Thyroid gland (tissue), 4 donors: ENCODE data around the gene PTPN18.

Experiments
- POLR2A ChIP-seq, 2 donors: fragments of 450-650 bp; IDR thresholded peaks; one replicate each; pipeline ENCODE4 v1.6.1; 2017; ENCODE audit warnings: antibody characterized with exemption in 2 of 2, mild to moderate bottlenecking in 2 of 2, moderate library complexity in 1 of 2
- TF ChIP-seq, protein P1 (sequence below), 6 experiments: fragments of 200-600 bp in 3 of 6; fragments of 450-650 bp in 3 of 6; sonication (generic) in 3 of 6; IDR thresholded peaks; one replicate each; pipeline ENCODE4 v1.5.1; 2016 to 2019; ENCODE audit warnings: antibody characterized with exemption in 6 of 6, mild to moderate bottlenecking in 2 of 6, inconsistent platforms in 1 of 6, moderate library complexity in 1 of 6

DNA sequence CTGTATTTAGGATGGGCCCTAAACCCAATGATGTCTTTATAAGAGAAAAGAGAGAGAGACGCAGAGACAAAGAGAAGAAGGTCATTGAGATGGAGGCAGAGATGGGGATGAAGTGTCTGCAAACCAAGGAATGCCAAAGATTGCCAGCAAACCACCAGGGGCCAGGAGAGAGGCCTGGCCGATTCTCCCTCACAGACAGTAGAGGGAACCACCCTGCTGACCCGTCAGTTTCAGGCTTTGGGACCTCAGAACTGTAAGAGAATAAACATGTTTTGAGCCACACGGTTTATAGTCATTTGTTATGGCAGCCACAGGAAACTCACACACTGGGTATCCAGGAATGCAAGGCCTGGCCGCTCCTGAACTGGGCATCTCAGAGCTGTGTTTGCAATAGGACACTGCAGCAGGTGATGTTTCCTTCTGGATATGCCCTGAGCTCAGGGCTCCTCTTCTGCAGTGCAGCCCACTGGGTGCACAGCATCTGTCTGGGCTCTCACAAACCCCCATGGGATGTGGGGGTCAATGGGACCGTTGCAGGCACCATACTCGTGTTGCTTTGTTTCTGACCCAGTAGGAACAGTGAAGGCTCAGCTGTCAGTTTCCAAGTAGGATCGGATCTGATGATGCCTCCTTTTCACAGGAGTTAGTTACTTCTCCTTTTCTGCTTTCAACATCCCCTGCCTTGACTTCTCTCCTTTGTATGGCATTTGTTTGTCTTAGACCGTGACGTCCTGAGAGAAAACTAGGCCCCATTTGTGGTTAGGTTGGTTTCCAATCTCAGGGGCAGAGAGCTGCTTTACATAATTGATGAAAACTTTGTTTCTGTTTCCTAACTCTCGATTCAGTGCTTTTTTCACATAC, 20.8 kb downstream of the PTPN18 start:
- TF ChIP-seq POLR2A (IDR thresholded peaks at IDR 0.05), result no peak
- TF ChIP-seq, protein P1, sequence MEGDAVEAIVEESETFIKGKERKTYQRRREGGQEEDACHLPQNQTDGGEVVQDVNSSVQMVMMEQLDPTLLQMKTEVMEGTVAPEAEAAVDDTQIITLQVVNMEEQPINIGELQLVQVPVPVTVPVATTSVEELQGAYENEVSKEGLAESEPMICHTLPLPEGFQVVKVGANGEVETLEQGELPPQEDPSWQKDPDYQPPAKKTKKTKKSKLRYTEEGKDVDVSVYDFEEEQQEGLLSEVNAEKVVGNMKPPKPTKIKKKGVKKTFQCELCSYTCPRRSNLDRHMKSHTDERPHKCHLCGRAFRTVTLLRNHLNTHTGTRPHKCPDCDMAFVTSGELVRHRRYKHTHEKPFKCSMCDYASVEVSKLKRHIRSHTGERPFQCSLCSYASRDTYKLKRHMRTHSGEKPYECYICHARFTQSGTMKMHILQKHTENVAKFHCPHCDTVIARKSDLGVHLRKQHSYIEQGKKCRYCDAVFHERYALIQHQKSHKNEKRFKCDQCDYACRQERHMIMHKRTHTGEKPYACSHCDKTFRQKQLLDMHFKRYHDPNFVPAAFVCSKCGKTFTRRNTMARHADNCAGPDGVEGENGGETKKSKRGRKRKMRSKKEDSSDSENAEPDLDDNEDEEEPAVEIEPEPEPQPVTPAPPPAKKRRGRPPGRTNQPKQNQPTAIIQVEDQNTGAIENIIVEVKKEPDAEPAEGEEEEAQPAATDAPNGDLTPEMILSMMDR (IDR thresholded peaks at IDR 0.05), result peak in 1 of 6 experiments; percentile 15
